ENCODE data around the gene FAM114A2. TPM values are rescaled to one million over a fixed set of nuclear protein-coding genes. Genes with fewer than 3 reads are reported as not detected.

The FAM114A2 gene
- polyA plus RNA-seq, 1 donor (not counting 4 experiments of a cell fraction or from before 2014, with no cell fraction given): 16.3 TPM

DNA sequence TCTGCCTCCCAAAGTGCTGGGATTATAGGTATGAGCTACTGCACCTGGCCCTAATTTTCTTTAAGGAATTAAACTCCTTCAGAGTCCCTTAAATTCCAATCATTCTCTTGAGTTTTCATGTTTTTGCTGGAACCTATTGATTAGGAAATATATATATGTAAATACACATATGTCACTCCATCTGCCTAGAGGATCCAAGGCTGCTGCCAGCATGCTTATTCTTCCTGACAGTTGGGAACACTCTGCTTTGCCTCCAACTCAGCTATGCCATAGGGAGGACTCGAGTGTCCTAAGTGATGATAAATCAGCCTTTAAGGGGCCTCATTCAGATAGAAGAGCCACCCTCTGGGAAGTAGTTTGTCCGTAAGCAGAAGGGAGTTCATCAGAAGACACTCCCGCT, 21.9 kb upstream of the FAM114A2 start:
- FAIRE-seq: no peak
- dilution Hi-C loops (cut with MboI; ENCODE audit: extremely low pct_ligation_motif_present, low sequenced_read_pairs): loop anchor here (25.0 kb wide), 1 partner anchor 352 kb away; no protein-coding TSS in a partner anchor
- no peak for DNase-seq (ENCODE audit: low read depth, low spot score)

DNA sequence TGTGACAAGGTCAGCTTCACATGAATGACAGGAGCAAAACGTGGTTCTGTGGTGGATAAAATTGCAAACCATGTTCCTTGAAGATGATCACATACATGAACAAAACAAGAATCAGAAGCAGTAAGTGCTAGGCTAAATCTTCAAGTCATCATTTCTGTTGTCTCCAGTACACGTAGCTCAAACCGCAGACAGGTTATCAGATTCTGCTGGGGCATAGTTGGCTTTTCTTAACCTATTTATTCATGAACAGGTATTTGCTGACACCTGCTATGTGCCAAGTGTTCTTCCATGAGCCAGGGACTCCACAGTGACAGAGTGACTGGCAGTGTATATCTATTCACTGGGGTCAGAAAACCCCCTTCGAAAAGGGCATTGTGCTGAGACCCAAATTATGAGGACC, 20.9 kb upstream of the FAM114A2 start:
- DNase-seq (ENCODE audit: low read depth, low spot score) (no peak), FAIRE-seq (no peak)
- Histone ChIP-seq H3K27me3 (ENCODE audit: control insufficient read depth, extremely low read depth, insufficient read depth, low read length) (no peaks in the 10 kb centered on the region), H2AFZ (ENCODE audit: control insufficient read depth, low read length) (no peak overlapping the region), H4K20me1 (ENCODE audit: control insufficient read depth, extremely low read depth, insufficient read depth, low read length) (no peaks in the 10 kb centered on the region), H3K4me2 (ENCODE audit: control insufficient read depth, extremely low read depth, insufficient read depth, low read depth, low read length) (no peak overlapping the region), H3K4me1 (ENCODE audit: control insufficient read depth, extremely low read depth, insufficient read depth, low read length) (no peaks in the 10 kb centered on the region), H3K79me2 (ENCODE audit: control insufficient read depth, insufficient read depth, low read length) (no peaks in the 10 kb centered on the region), H3K36me3 (ENCODE audit: control insufficient read depth in 2 of 2, extremely low read depth in 1 of 2, insufficient read depth in 2 of 2, low read length in 2 of 2) (peaks cover 0 to 3% of the 10 kb centered on the region in 2 experiments), H3K9ac (ENCODE audit: control insufficient read depth, extremely low read depth, insufficient read depth, low read length) (no peak overlapping the region), H3K27ac (ENCODE audit: control insufficient read depth, insufficient read depth, low read length) (no peak overlapping the region), H3K4me3 (ENCODE audit: control insufficient read depth in 2 of 3, extremely low read depth in 1 of 3, insufficient read depth in 2 of 3, low read depth in 1 of 3, low read length in 3 of 3) (no peak overlapping the region), H3K9me1 (ENCODE audit: control insufficient read depth, extremely low read depth, insufficient read depth, low read length) (no peaks in the 10 kb centered on the region), H3K9me3 (ENCODE audit: control insufficient read depth, low read depth, low read length) (no peaks in the 10 kb centered on the region)
- TF ChIP-seq, protein P1, sequence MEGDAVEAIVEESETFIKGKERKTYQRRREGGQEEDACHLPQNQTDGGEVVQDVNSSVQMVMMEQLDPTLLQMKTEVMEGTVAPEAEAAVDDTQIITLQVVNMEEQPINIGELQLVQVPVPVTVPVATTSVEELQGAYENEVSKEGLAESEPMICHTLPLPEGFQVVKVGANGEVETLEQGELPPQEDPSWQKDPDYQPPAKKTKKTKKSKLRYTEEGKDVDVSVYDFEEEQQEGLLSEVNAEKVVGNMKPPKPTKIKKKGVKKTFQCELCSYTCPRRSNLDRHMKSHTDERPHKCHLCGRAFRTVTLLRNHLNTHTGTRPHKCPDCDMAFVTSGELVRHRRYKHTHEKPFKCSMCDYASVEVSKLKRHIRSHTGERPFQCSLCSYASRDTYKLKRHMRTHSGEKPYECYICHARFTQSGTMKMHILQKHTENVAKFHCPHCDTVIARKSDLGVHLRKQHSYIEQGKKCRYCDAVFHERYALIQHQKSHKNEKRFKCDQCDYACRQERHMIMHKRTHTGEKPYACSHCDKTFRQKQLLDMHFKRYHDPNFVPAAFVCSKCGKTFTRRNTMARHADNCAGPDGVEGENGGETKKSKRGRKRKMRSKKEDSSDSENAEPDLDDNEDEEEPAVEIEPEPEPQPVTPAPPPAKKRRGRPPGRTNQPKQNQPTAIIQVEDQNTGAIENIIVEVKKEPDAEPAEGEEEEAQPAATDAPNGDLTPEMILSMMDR (optimal IDR thresholded peaks at IDR 0.05 in 1 of 3, IDR thresholded peaks at IDR 0.05 in 1 of 3, conservative IDR thresholded peaks at IDR 0.05 in 1 of 3; ENCODE audit: extremely low read depth in 1 of 3, insufficient read depth in 2 of 3, low read length in 3 of 3): no peak
- TF ChIP-seq EZH2 (IDR thresholded peaks at IDR 0.05; ENCODE audit: low read length): no peak
- dilution Hi-C loops (cut with MboI; ENCODE audit: extremely low pct_ligation_motif_present, low sequenced_read_pairs): loop anchor here (25.0 kb wide), 1 partner anchor 353 kb away; no protein-coding TSS in a partner anchor

More for the DNA sequence above, 21.9 kb upstream of the FAM114A2 start:
- Histone ChIP-seq H3K79me2 (ENCODE audit: control insufficient read depth, insufficient read depth, low read length) (no peaks in the 10 kb centered on the region), H3K27ac (ENCODE audit: control insufficient read depth, insufficient read depth, low read length) (no peak overlapping the region), H3K4me2 (ENCODE audit: control insufficient read depth, extremely low read depth, insufficient read depth, low read depth, low read length) (no peak overlapping the region), H3K36me3 (ENCODE audit: control insufficient read depth in 2 of 2, extremely low read depth in 1 of 2, insufficient read depth in 2 of 2, low read length in 2 of 2) (no peaks in the 10 kb centered on the region), H3K27me3 (ENCODE audit: control insufficient read depth, extremely low read depth, insufficient read depth, low read length) (no peaks in the 10 kb centered on the region), H3K9me1 (ENCODE audit: control insufficient read depth, extremely low read depth, insufficient read depth, low read length) (no peaks in the 10 kb centered on the region), H3K9ac (ENCODE audit: control insufficient read depth, extremely low read depth, insufficient read depth, low read length) (no peak overlapping the region), H3K4me3 (ENCODE audit: control insufficient read depth in 2 of 3, extremely low read depth in 1 of 3, insufficient read depth in 2 of 3, low read depth in 1 of 3, low read length in 3 of 3) (no peak overlapping the region), H3K4me1 (ENCODE audit: control insufficient read depth, extremely low read depth, insufficient read depth, low read length) (no peaks in the 10 kb centered on the region), H2AFZ (ENCODE audit: control insufficient read depth, low read length) (no peak overlapping the region), H4K20me1 (ENCODE audit: control insufficient read depth, extremely low read depth, insufficient read depth, low read length) (no peaks in the 10 kb centered on the region), H3K9me3 (ENCODE audit: control insufficient read depth, low read depth, low read length) (no peaks in the 10 kb centered on the region)
- TF ChIP-seq EZH2 (IDR thresholded peaks at IDR 0.05; ENCODE audit: low read length): no peak
- TF ChIP-seq, protein P1 (optimal IDR thresholded peaks at IDR 0.05 in 1 of 3, IDR thresholded peaks at IDR 0.05 in 1 of 3, conservative IDR thresholded peaks at IDR 0.05 in 1 of 3; ENCODE audit: extremely low read depth in 1 of 3, insufficient read depth in 2 of 3, low read length in 3 of 3): no peak

All from keratinocyte (primary cell).